HG02798 (cell line): ENCODE results near the gene ZFAND3.

ENCODE experiments used
- ATAC-seq: cut with Tn5 transposase; IDR thresholded peaks from one replicate; pipeline ENCODE4 v1.9.1; 2021; ENCODE audit warnings: mild to moderate bottlenecking; ENCODE audit not compliant: unreplicated experiment, poor library complexity

Gene ZFAND3

GRCh38 chr6:37826188-37826587, 6.7 kb downstream of the ZFAND3 start:
- no peak for ATAC-seq

- ATAC-seq, result no peak
Observed at GRCh38 chr6:37826993-37827392, 7.5 kb downstream of the ZFAND3 start.

- no peak for ATAC-seq
Observed at GRCh38 chr6:37827603-37828265, 8.2 kb downstream of the ZFAND3 start.

GRCh38 chr6:37830225-37830624, 10.7 kb downstream of the ZFAND3 start:
- ATAC-seq, result no peak

GRCh38 chr6:37831457-37831856, 11.9 kb downstream of the ZFAND3 start:
- no peak for ATAC-seq

GRCh38 chr6:37835923-37836322, 16.4 kb downstream of the ZFAND3 start:
- ATAC-seq, result no peak

GRCh38 chr6:37838219-37838921, 18.8 kb downstream of the ZFAND3 start:
- ATAC-seq, result no peak

GRCh38 chr6:37840143-37840939, 20.8 kb downstream of the ZFAND3 start:
- no peak for ATAC-seq

GRCh38 chr6:37840940-37841300, 21.4 kb downstream of the ZFAND3 start:
- ATAC-seq, result no peak

GRCh38 chr6:37845026-37845911, 25.7 kb downstream of the ZFAND3 start:
- no peak for ATAC-seq

- ATAC-seq, result no peak
Observed at GRCh38 chr6:37845930-37846329, 26.4 kb downstream of the ZFAND3 start.

GRCh38 chr6:37847704-37848103, 28.2 kb downstream of the ZFAND3 start:
- ATAC-seq, result no peak

- ATAC-seq, result no peak
Observed at GRCh38 chr6:37848371-37848770, 28.8 kb downstream of the ZFAND3 start.

- ATAC-seq, result no peak
Observed at GRCh38 chr6:37850260-37850659, 30.7 kb downstream of the ZFAND3 start.

- ATAC-seq, result no peak
Observed at GRCh38 chr6:37850728-37851285, 31.3 kb downstream of the ZFAND3 start.

GRCh38 chr6:37851997-37852524, 32.5 kb downstream of the ZFAND3 start:
- ATAC-seq, result no peak

GRCh38 chr6:37856285-37856684, 36.8 kb downstream of the ZFAND3 start:
- no peak for ATAC-seq

GRCh38 chr6:37858363-37858762, 38.8 kb downstream of the ZFAND3 start:
- ATAC-seq, result no peak

GRCh38 chr6:37860226-37860839, 40.8 kb downstream of the ZFAND3 start:
- ATAC-seq, result no peak
